Measurements from ENCODE around the gene ABO.
"Not testable (repeated sequence)": the region's sequence is repeated elsewhere in the genome, so short reads cannot be mapped to it uniquely, and the experiment has no call there.

Gene ABO

GRCh38 chr9:133285252-133285775 is 10.3 kb upstream of the ABO start:
- no peaks in the 10 kb centered on the region for H3K4me1 ChIP-seq (ENCODE audit: control insufficient read depth in 1 of 2, insufficient read depth in 2 of 2, low read length in 2 of 2)
- H3K4me3 ChIP-seq (ENCODE audit: low read depth in 1 of 2, low read length in 2 of 2): no peak overlapping the region
- peaks cover 6% of the 10 kb centered on the region for H3K27me3 ChIP-seq (ENCODE audit: low read depth, low read length)
- no peak overlapping the region for H3K27ac ChIP-seq (ENCODE audit: low read length)
- H3K9me3 ChIP-seq (ENCODE audit: control insufficient read depth in 1 of 2, low read length in 2 of 2): no peaks in the 10 kb centered on the region
- no peaks in the 10 kb centered on the region for H3K36me3 ChIP-seq (ENCODE audit: control insufficient read depth in 1 of 2, insufficient read depth in 2 of 2, low read length in 2 of 2)

GRCh38 chr9:133284362-133284761 is 9.4 kb upstream of the ABO start:
- Histone ChIP-seq H3K4me3 (ENCODE audit: low read depth in 1 of 2, low read length in 2 of 2) (no peak overlapping the region), H3K36me3 (ENCODE audit: control insufficient read depth in 1 of 2, insufficient read depth in 2 of 2, low read length in 2 of 2) (no peaks in the 10 kb centered on the region), H3K27me3 (ENCODE audit: low read depth, low read length) (peaks cover 6% of the 10 kb centered on the region), H3K9me3 (ENCODE audit: control insufficient read depth in 1 of 2, low read length in 2 of 2) (no peaks in the 10 kb centered on the region), H3K27ac (ENCODE audit: low read length) (no peak overlapping the region), H3K4me1 (ENCODE audit: control insufficient read depth in 1 of 2, insufficient read depth in 2 of 2, low read length in 2 of 2) (no peaks in the 10 kb centered on the region)

GRCh38 chr9:133283255-133284032 is 8.4 kb upstream of the ABO start:
- H3K27ac ChIP-seq (ENCODE audit: low read length); H3K36me3 ChIP-seq (ENCODE audit: control insufficient read depth in 1 of 2, insufficient read depth in 2 of 2, low read length in 2 of 2); H3K4me3 ChIP-seq (ENCODE audit: low read depth in 1 of 2, low read length in 2 of 2); H3K4me1 ChIP-seq (ENCODE audit: control insufficient read depth in 1 of 2, insufficient read depth in 2 of 2, low read length in 2 of 2); H3K27me3 ChIP-seq (ENCODE audit: low read depth, low read length); H3K9me3 ChIP-seq (ENCODE audit: control insufficient read depth in 1 of 2, low read length in 2 of 2): not testable (repeated sequence)

- Histone ChIP-seq H3K9me3 (ENCODE audit: control insufficient read depth in 1 of 2, low read length in 2 of 2) (peaks cover 0 to 7% of the 10 kb centered on the region in 2 donors), H3K4me3 (ENCODE audit: low read depth in 1 of 2, low read length in 2 of 2) (no peak overlapping the region), H3K27ac (ENCODE audit: low read length) (peak overlapping the region; percentile 60), H3K4me1 (ENCODE audit: control insufficient read depth in 1 of 2, insufficient read depth in 2 of 2, low read length in 2 of 2) (no peaks in the 10 kb centered on the region), H3K27me3 (ENCODE audit: low read depth, low read length) (peaks cover 6% of the 10 kb centered on the region), H3K36me3 (ENCODE audit: control insufficient read depth in 1 of 2, insufficient read depth in 2 of 2, low read length in 2 of 2) (no peaks in the 10 kb centered on the region)
These were observed 7.7 kb upstream of the ABO start for GRCh38 chr9:133282464-133283238.

GRCh38 chr9:133280392-133280791 is 5.4 kb upstream of the ABO start:
- Histone ChIP-seq H3K27me3 (ENCODE audit: low read depth, low read length) (peaks cover 6% of the 10 kb centered on the region), H3K4me1 (ENCODE audit: control insufficient read depth in 1 of 2, insufficient read depth in 2 of 2, low read length in 2 of 2) (peaks cover 0 to 4% of the 10 kb centered on the region in 2 donors), H3K9me3 (ENCODE audit: control insufficient read depth in 1 of 2, low read length in 2 of 2) (peaks cover 0 to 7% of the 10 kb centered on the region in 2 donors), H3K4me3 (ENCODE audit: low read depth in 1 of 2, low read length in 2 of 2) (no peak overlapping the region), H3K36me3 (ENCODE audit: control insufficient read depth in 1 of 2, insufficient read depth in 2 of 2, low read length in 2 of 2) (no peaks in the 10 kb centered on the region), H3K27ac (ENCODE audit: low read length) (no peak overlapping the region)

- Histone ChIP-seq H3K27ac (ENCODE audit: low read length) (no peak overlapping the region), H3K4me1 (ENCODE audit: control insufficient read depth in 1 of 2, insufficient read depth in 2 of 2, low read length in 2 of 2) (peaks cover 0 to 12% of the 10 kb centered on the region in 2 donors), H3K36me3 (ENCODE audit: control insufficient read depth in 1 of 2, insufficient read depth in 2 of 2, low read length in 2 of 2) (no peaks in the 10 kb centered on the region), H3K27me3 (ENCODE audit: low read depth, low read length) (peaks cover 6% of the 10 kb centered on the region), H3K4me3 (ENCODE audit: low read depth in 1 of 2, low read length in 2 of 2) (no peak overlapping the region), H3K9me3 (ENCODE audit: control insufficient read depth in 1 of 2, low read length in 2 of 2) (peaks cover 0 to 7% of the 10 kb centered on the region in 2 donors)
These were observed 3.4 kb upstream of the ABO start for GRCh38 chr9:133278161-133279114.

GRCh38 chr9:133277467-133277866 is 2.5 kb upstream of the ABO start:
- Histone ChIP-seq H3K9me3 (ENCODE audit: control insufficient read depth in 1 of 2, low read length in 2 of 2) (peaks cover 0 to 7% of the 10 kb centered on the region in 2 donors), H3K36me3 (ENCODE audit: control insufficient read depth in 1 of 2, insufficient read depth in 2 of 2, low read length in 2 of 2) (no peaks in the 10 kb centered on the region), H3K4me1 (ENCODE audit: control insufficient read depth in 1 of 2, insufficient read depth in 2 of 2, low read length in 2 of 2) (peaks cover 0 to 12% of the 10 kb centered on the region in 2 donors), H3K27me3 (ENCODE audit: low read depth, low read length) (peaks cover 10% of the 10 kb centered on the region), H3K27ac (ENCODE audit: low read length) (no peak overlapping the region), H3K4me3 (ENCODE audit: low read depth in 1 of 2, low read length in 2 of 2) (no peak overlapping the region)

- Histone ChIP-seq H3K4me3 (ENCODE audit: low read depth in 1 of 2, low read length in 2 of 2) (no peak overlapping the region), H3K9me3 (ENCODE audit: control insufficient read depth in 1 of 2, low read length in 2 of 2) (peaks cover 0 to 7% of the 10 kb centered on the region in 2 donors), H3K27me3 (ENCODE audit: low read depth, low read length) (peaks cover 10% of the 10 kb centered on the region), H3K27ac (ENCODE audit: low read length) (no peak overlapping the region), H3K36me3 (ENCODE audit: control insufficient read depth in 1 of 2, insufficient read depth in 2 of 2, low read length in 2 of 2) (no peaks in the 10 kb centered on the region), H3K4me1 (ENCODE audit: control insufficient read depth in 1 of 2, insufficient read depth in 2 of 2, low read length in 2 of 2) (peaks cover 0 to 12% of the 10 kb centered on the region in 2 donors)
These were observed 1.9 kb upstream of the ABO start for GRCh38 chr9:133276923-133277322.

GRCh38 chr9:133276001-133276884 is 1.2 kb upstream of the ABO start:
- H3K9me3 ChIP-seq (ENCODE audit: control insufficient read depth in 1 of 2, low read length in 2 of 2): peaks cover 0 to 7% of the 10 kb centered on the region in 2 donors
- peak overlapping the region; percentile 16 to 58 for H3K4me3 ChIP-seq (ENCODE audit: low read depth in 1 of 2, low read length in 2 of 2)
- no peak overlapping the region for H3K27ac ChIP-seq (ENCODE audit: low read length)
- no peaks in the 10 kb centered on the region for H3K36me3 ChIP-seq (ENCODE audit: control insufficient read depth in 1 of 2, insufficient read depth in 2 of 2, low read length in 2 of 2)
- peaks cover 10% of the 10 kb centered on the region for H3K27me3 ChIP-seq (ENCODE audit: low read depth, low read length)
- H3K4me1 ChIP-seq (ENCODE audit: control insufficient read depth in 1 of 2, insufficient read depth in 2 of 2, low read length in 2 of 2): peaks cover 0 to 12% of the 10 kb centered on the region in 2 donors
